WTC11 (cell line): ENCODE results near the gene DHX34. TPM values are rescaled to one million over a fixed set of nuclear protein-coding genes. Genes with fewer than 3 reads are reported as not detected.
A peak's percentile ranks its signal among the peaks of the same experiment; 100 is the strongest.

Experiments
- CREM ChIP-seq: sonication (generic); formaldehyde crosslinking; IDR thresholded peaks from 2 replicates; pipeline ENCODE4 v1.8.1; 2022; ENCODE audit warnings: mild to moderate bottlenecking, missing genetic modification reagents, moderate library complexity
- FOXJ3 ChIP-seq: sonication (generic); formaldehyde crosslinking; IDR thresholded peaks from 2 replicates; pipeline ENCODE4 v1.9.0; 2021; ENCODE audit warnings: missing genetic modification reagents, mild to moderate bottlenecking, borderline replicate concordance
- GRHL2 ChIP-seq: fragments of 250-450 bp; sonication (Bioruptor Pico); IDR thresholded peaks from 2 replicates; pipeline ENCODE4 v1.8.0; 2022; ENCODE audit warnings: mild to moderate bottlenecking, moderate library complexity; ENCODE audit not compliant: insufficient replicate concordance, severe bottlenecking
- MXD4 ChIP-seq: fragments of 250-450 bp; sonication (Bioruptor Pico); IDR thresholded peaks from 2 replicates; pipeline ENCODE4 v1.8.0; 2021; ENCODE audit warnings: mild to moderate bottlenecking, moderate library complexity, borderline replicate concordance
- NFE2L1 ChIP-seq: sonication (generic); formaldehyde crosslinking; IDR thresholded peaks from 2 replicates; pipeline ENCODE4 v1.8.1; 2023; ENCODE audit warnings: missing genetic modification reagents
- PRRX2 ChIP-seq: fragments of 250-450 bp; sonication (Bioruptor Pico); IDR thresholded peaks from 2 replicates; pipeline ENCODE4 v1.8.0; 2021; ENCODE audit warnings: mild to moderate bottlenecking
- ZNF219 ChIP-seq: sonication (generic); formaldehyde crosslinking; IDR thresholded peaks from 2 replicates; pipeline ENCODE4 v1.8.0; 2023; ENCODE audit warnings: missing genetic modification reagents, mild to moderate bottlenecking, borderline replicate concordance
- ZNF416 ChIP-seq: fragments of 250-450 bp; sonication (Bioruptor Pico); IDR thresholded peaks from 2 replicates; pipeline ENCODE4 v1.9.0; 2021; ENCODE audit warnings: mild to moderate bottlenecking, inconsistent platforms
- total RNA-seq: library from RNA; stranded (reverse); gene quantifications from 3 replicates; pipeline ENCODE4 v1.2.3, GENCODE V29; 2021
- TF ChIP-seq, protein P1 (sequence below): sonication (generic); formaldehyde crosslinking; IDR thresholded peaks from 2 replicates; pipeline ENCODE4 v1.8.0; 2022; ENCODE audit warnings: mild to moderate bottlenecking, missing genetic modification reagents
- TF ChIP-seq, protein P2 (sequence below): sonication (generic); formaldehyde crosslinking; conservative IDR thresholded peaks from 2 replicates; pipeline ENCODE4 v1.8.1; 2022; ENCODE audit warnings: mild to moderate bottlenecking, missing genetic modification reagents
- TF ChIP-seq, protein P3 (sequence below): sonication (generic); formaldehyde crosslinking; IDR thresholded peaks from 2 replicates; pipeline ENCODE4 v1.8.1; 2022; ENCODE audit warnings: missing genetic modification reagents, borderline replicate concordance
- TF ChIP-seq, protein P4 (sequence below): sonication (generic); formaldehyde crosslinking; IDR thresholded peaks from 2 replicates; pipeline ENCODE4 v1.8.0; 2022; ENCODE audit warnings: missing genetic modification reagents
- TF ChIP-seq, protein P5 (sequence below): sonication (generic); formaldehyde crosslinking; IDR thresholded peaks from 2 replicates; pipeline ENCODE4 v1.8.0; 2023; ENCODE audit warnings: missing genetic modification reagents, mild to moderate bottlenecking, borderline replicate concordance
- TF ChIP-seq, protein P6 (sequence below): sonication (generic); formaldehyde crosslinking; conservative IDR thresholded peaks from 2 replicates; pipeline ENCODE4 v1.8.1; 2023; ENCODE audit warnings: mild to moderate bottlenecking, low read depth, missing genetic modification reagents, moderate library complexity
- TF ChIP-seq, protein P7 (sequence below): sonication (generic); formaldehyde crosslinking; IDR thresholded peaks from 2 replicates; pipeline ENCODE4 v1.8.1; 2022; ENCODE audit warnings: mild to moderate bottlenecking, missing genetic modification reagents, moderate library complexity, borderline replicate concordance
- TF ChIP-seq, protein P8 (sequence below): sonication (generic); formaldehyde crosslinking; IDR thresholded peaks from 2 replicates; pipeline ENCODE4 v1.8.1; 2023; ENCODE audit warnings: mild to moderate bottlenecking, missing genetic modification reagents, moderate library complexity
- TF ChIP-seq, protein P9 (sequence below): fragments of 250-450 bp; sonication (Bioruptor Pico); IDR thresholded peaks from 2 replicates; pipeline ENCODE4 v1.9.0; 2021; ENCODE audit warnings: mild to moderate bottlenecking
- TF ChIP-seq, protein P10 (sequence below): fragments of 250-450 bp; sonication (Bioruptor Pico); IDR thresholded peaks from 2 replicates; pipeline ENCODE4 v1.9.0; 2021; ENCODE audit warnings: mild to moderate bottlenecking

DHX34 gene
- total RNA-seq, 1 experiment from 2014 or later, result 35.6 TPM

DNA sequence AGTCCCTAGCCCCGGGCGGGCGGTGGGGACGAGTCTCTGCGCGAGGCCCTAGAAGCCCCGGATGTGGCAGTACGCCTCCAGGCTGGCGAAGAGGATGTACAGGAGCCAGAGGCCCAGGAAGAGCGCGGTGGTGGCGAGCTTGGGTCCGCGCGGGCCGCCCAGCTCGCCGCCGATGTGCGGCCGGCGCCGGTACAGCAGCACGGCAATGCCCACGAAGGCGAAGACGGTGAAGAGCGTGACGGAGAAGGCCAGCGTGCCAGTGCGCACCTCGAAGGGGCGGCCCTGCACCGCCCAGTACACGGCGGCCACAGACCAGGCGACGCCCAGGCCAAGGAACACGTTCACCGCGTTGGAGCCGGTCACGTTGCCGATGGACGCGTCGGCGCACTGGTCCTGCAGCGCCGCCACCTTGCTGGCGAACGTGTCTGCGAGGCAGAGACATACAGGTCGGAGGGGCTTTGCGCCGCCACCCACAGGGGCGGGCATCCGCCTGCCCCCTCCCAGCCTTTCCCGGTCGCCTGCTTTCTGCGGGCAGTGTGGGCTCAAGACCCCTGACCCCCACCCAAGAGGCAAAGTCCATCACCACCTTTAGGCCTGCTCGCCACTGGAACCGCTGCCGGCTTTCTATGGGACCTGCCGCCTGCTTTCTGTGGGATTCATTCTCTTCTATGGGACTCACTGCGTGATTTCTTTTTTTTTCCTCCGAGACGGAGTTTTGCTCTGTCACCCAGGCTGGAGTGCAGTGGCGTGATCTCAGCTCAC, 81.1 kb downstream of the DHX34 start (continued):
- TF ChIP-seq, protein P1, sequence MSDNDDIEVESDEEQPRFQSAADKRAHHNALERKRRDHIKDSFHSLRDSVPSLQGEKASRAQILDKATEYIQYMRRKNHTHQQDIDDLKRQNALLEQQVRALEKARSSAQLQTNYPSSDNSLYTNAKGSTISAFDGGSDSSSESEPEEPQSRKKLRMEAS, result peak; percentile 99
- TF ChIP-seq, protein P2, sequence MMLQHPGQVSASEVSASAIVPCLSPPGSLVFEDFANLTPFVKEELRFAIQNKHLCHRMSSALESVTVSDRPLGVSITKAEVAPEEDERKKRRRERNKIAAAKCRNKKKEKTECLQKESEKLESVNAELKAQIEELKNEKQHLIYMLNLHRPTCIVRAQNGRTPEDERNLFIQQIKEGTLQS (CRISPR knock-in tag), result no peak
- TF ChIP-seq, protein P3, sequence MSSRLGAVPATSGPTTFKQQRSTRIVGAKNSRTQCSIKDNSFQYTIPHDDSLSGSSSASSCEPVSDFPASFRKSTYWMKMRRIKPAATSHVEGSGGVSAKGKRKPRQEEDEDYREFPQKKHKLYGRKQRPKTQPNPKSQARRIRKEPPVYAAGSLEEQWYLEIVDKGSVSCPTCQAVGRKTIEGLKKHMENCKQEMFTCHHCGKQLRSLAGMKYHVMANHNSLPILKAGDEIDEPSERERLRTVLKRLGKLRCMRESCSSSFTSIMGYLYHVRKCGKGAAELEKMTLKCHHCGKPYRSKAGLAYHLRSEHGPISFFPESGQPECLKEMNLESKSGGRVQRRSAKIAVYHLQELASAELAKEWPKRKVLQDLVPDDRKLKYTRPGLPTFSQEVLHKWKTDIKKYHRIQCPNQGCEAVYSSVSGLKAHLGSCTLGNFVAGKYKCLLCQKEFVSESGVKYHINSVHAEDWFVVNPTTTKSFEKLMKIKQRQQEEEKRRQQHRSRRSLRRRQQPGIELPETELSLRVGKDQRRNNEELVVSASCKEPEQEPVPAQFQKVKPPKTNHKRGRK (CRISPR knock-in tag), result no peak
- TF ChIP-seq, protein P4, sequence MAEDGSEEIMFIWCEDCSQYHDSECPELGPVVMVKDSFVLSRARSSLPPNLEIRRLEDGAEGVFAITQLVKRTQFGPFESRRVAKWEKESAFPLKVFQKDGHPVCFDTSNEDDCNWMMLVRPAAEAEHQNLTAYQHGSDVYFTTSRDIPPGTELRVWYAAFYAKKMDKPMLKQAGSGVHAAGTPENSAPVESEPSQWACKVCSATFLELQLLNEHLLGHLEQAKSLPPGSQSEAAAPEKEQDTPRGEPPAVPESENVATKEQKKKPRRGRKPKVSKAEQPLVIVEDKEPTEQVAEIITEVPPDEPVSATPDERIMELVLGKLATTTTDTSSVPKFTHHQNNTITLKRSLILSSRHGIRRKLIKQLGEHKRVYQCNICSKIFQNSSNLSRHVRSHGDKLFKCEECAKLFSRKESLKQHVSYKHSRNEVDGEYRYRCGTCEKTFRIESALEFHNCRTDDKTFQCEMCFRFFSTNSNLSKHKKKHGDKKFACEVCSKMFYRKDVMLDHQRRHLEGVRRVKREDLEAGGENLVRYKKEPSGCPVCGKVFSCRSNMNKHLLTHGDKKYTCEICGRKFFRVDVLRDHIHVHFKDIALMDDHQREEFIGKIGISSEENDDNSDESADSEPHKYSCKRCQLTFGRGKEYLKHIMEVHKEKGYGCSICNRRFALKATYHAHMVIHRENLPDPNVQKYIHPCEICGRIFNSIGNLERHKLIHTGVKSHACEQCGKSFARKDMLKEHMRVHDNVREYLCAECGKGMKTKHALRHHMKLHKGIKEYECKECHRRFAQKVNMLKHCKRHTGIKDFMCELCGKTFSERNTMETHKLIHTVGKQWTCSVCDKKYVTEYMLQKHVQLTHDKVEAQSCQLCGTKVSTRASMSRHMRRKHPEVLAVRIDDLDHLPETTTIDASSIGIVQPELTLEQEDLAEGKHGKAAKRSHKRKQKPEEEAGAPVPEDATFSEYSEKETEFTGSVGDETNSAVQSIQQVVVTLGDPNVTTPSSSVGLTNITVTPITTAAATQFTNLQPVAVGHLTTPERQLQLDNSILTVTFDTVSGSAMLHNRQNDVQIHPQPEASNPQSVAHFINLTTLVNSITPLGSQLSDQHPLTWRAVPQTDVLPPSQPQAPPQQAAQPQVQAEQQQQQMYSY (CRISPR knock-in tag), result no peak
- no peak for TF ChIP-seq ZNF416
- TF ChIP-seq, protein P5, sequence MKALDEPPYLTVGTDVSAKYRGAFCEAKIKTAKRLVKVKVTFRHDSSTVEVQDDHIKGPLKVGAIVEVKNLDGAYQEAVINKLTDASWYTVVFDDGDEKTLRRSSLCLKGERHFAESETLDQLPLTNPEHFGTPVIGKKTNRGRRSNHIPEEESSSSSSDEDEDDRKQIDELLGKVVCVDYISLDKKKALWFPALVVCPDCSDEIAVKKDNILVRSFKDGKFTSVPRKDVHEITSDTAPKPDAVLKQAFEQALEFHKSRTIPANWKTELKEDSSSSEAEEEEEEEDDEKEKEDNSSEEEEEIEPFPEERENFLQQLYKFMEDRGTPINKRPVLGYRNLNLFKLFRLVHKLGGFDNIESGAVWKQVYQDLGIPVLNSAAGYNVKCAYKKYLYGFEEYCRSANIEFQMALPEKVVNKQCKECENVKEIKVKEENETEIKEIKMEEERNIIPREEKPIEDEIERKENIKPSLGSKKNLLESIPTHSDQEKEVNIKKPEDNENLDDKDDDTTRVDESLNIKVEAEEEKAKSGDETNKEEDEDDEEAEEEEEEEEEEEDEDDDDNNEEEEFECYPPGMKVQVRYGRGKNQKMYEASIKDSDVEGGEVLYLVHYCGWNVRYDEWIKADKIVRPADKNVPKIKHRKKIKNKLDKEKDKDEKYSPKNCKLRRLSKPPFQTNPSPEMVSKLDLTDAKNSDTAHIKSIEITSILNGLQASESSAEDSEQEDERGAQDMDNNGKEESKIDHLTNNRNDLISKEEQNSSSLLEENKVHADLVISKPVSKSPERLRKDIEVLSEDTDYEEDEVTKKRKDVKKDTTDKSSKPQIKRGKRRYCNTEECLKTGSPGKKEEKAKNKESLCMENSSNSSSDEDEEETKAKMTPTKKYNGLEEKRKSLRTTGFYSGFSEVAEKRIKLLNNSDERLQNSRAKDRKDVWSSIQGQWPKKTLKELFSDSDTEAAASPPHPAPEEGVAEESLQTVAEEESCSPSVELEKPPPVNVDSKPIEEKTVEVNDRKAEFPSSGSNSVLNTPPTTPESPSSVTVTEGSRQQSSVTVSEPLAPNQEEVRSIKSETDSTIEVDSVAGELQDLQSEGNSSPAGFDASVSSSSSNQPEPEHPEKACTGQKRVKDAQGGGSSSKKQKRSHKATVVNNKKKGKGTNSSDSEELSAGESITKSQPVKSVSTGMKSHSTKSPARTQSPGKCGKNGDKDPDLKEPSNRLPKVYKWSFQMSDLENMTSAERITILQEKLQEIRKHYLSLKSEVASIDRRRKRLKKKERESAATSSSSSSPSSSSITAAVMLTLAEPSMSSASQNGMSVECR (CRISPR knock-in tag), result peak; percentile 49; the same call in 1 of the 2 replicates
- TF ChIP-seq, protein P6, sequence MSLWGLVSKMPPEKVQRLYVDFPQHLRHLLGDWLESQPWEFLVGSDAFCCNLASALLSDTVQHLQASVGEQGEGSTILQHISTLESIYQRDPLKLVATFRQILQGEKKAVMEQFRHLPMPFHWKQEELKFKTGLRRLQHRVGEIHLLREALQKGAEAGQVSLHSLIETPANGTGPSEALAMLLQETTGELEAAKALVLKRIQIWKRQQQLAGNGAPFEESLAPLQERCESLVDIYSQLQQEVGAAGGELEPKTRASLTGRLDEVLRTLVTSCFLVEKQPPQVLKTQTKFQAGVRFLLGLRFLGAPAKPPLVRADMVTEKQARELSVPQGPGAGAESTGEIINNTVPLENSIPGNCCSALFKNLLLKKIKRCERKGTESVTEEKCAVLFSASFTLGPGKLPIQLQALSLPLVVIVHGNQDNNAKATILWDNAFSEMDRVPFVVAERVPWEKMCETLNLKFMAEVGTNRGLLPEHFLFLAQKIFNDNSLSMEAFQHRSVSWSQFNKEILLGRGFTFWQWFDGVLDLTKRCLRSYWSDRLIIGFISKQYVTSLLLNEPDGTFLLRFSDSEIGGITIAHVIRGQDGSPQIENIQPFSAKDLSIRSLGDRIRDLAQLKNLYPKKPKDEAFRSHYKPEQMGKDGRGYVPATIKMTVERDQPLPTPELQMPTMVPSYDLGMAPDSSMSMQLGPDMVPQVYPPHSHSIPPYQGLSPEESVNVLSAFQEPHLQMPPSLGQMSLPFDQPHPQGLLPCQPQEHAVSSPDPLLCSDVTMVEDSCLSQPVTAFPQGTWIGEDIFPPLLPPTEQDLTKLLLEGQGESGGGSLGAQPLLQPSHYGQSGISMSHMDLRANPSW, result no peak
- TF ChIP-seq, protein P7, sequence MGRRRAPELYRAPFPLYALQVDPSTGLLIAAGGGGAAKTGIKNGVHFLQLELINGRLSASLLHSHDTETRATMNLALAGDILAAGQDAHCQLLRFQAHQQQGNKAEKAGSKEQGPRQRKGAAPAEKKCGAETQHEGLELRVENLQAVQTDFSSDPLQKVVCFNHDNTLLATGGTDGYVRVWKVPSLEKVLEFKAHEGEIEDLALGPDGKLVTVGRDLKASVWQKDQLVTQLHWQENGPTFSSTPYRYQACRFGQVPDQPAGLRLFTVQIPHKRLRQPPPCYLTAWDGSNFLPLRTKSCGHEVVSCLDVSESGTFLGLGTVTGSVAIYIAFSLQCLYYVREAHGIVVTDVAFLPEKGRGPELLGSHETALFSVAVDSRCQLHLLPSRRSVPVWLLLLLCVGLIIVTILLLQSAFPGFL (CRISPR knock-in tag), result no peak
- peak; percentile 74; the same call in 1 of the 2 replicates for TF ChIP-seq CREM (CRISPR knock-in tag)
- no peak for TF ChIP-seq ZNF219 (CRISPR knock-in tag)
- peak; percentile 93 for TF ChIP-seq NFE2L1 (CRISPR knock-in tag)
- TF ChIP-seq, protein P8, sequence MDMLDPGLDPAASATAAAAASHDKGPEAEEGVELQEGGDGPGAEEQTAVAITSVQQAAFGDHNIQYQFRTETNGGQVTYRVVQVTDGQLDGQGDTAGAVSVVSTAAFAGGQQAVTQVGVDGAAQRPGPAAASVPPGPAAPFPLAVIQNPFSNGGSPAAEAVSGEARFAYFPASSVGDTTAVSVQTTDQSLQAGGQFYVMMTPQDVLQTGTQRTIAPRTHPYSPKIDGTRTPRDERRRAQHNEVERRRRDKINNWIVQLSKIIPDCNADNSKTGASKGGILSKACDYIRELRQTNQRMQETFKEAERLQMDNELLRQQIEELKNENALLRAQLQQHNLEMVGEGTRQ (CRISPR knock-in tag), result peak; percentile 80
- no peak for TF ChIP-seq PRRX2 (CRISPR knock-in tag)
- no peak for TF ChIP-seq GRHL2 (CRISPR knock-in tag)
- TF ChIP-seq FOXJ3 (CRISPR knock-in tag), result no peak
- no peak for TF ChIP-seq MXD4 (CRISPR knock-in tag)
- TF ChIP-seq, protein P9, sequence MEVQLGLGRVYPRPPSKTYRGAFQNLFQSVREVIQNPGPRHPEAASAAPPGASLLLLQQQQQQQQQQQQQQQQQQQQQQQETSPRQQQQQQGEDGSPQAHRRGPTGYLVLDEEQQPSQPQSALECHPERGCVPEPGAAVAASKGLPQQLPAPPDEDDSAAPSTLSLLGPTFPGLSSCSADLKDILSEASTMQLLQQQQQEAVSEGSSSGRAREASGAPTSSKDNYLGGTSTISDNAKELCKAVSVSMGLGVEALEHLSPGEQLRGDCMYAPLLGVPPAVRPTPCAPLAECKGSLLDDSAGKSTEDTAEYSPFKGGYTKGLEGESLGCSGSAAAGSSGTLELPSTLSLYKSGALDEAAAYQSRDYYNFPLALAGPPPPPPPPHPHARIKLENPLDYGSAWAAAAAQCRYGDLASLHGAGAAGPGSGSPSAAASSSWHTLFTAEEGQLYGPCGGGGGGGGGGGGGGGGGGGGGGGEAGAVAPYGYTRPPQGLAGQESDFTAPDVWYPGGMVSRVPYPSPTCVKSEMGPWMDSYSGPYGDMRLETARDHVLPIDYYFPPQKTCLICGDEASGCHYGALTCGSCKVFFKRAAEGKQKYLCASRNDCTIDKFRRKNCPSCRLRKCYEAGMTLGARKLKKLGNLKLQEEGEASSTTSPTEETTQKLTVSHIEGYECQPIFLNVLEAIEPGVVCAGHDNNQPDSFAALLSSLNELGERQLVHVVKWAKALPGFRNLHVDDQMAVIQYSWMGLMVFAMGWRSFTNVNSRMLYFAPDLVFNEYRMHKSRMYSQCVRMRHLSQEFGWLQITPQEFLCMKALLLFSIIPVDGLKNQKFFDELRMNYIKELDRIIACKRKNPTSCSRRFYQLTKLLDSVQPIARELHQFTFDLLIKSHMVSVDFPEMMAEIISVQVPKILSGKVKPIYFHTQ (CRISPR knock-in tag), result no peak
- TF ChIP-seq, protein P10, sequence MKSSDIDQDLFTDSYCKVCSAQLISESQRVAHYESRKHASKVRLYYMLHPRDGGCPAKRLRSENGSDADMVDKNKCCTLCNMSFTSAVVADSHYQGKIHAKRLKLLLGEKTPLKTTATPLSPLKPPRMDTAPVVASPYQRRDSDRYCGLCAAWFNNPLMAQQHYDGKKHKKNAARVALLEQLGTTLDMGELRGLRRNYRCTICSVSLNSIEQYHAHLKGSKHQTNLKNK (CRISPR knock-in tag), result no peak
